CD14-positive monocyte (primary cell): ENCODE measurements around the gene NUDCD3. TPM values are rescaled to one million over a fixed set of nuclear protein-coding genes. Genes with fewer than 3 reads are reported as not detected.

ENCODE experiments used
- DNase-seq, 3 donors: peaks; one replicate each; pipeline ENCODE4 v3.0.0-alpha.2; 2011 to 2022
- H2AFZ ChIP-seq: 2 replicates; pipeline ENCODE4 v1.6.0; 2012; ENCODE audit warnings: mild to moderate bottlenecking, low read depth, low read length, inconsistent platforms; ENCODE audit not compliant: insufficient read depth, poor library complexity, severe bottlenecking
- H3K27ac ChIP-seq, 2 donors: 1 replicate in 1 of 2; 2 replicates in 1 of 2; pipeline ENCODE4 v1.5.1; 2012 to 2013; ENCODE audit warnings: low read length in 2 of 2, control low read depth in 1 of 2, inconsistent platforms in 1 of 2, low read depth in 1 of 2, mild to moderate bottlenecking in 1 of 2
- H3K27me3 ChIP-seq, 2 donors: one replicate each; pipeline versions ENCODE4 v1.6.0 to v1.6.1; 2011 to 2013; ENCODE audit warnings: low read length in 2 of 2; ENCODE audit not compliant: control insufficient read depth in 2 of 2, insufficient read depth in 2 of 2
- H3K36me3 ChIP-seq, 2 donors: replicated peaks in 1 of 2; 1 replicate in 1 of 2; 2 replicates in 1 of 2; pipeline versions ENCODE4 v1.5.1 to v1.6.1; 2012 to 2013; ENCODE audit warnings: low read length in 2 of 2, control low read depth in 1 of 2, inconsistent platforms in 1 of 2, mild to moderate bottlenecking in 1 of 2; ENCODE audit not compliant: insufficient read depth in 2 of 2, control insufficient read depth in 1 of 2
- H3K4me1 ChIP-seq, 2 donors: 1 replicate in 1 of 2; 2 replicates in 1 of 2; pipeline versions ENCODE4 v1.5.1 to v1.6.1; 2012 to 2013; ENCODE audit warnings: low read length in 2 of 2, control low read depth in 1 of 2, inconsistent platforms in 1 of 2, mild to moderate bottlenecking in 1 of 2, moderate library complexity in 1 of 2; ENCODE audit not compliant: insufficient read depth in 2 of 2, control insufficient read depth in 1 of 2
- H3K4me2 ChIP-seq: replicated peaks from 2 replicates; pipeline ENCODE3; 2012; ENCODE audit warnings: low read length, moderate library complexity, mild to moderate bottlenecking; ENCODE audit not compliant: poor library complexity, severe bottlenecking; ENCODE audit errors: extremely low read depth
- H3K4me3 ChIP-seq, 3 experiments: fragments of 200-600 bp in 1 of 3; sonication (generic) in 1 of 3; replicated peaks in 1 of 3; 1 replicate in 2 of 3; 2 replicates in 1 of 3; pipeline ENCODE4 v1.5.1; 2011 to 2013; ENCODE audit warnings: low read length in 3 of 3, mild to moderate bottlenecking in 3 of 3, control low read depth in 2 of 3, low read depth in 2 of 3, inconsistent platforms in 1 of 3, moderate library complexity in 1 of 3
- H3K79me2 ChIP-seq: 2 replicates; pipeline ENCODE4 v1.6.0; 2012; ENCODE audit warnings: mild to moderate bottlenecking, control low read depth, inconsistent platforms, low read length, moderate library complexity; ENCODE audit not compliant: insufficient read depth
- H3K9ac ChIP-seq: 2 replicates; pipeline ENCODE4 v1.6.0; 2017; ENCODE audit warnings: low read length, mild to moderate bottlenecking; ENCODE audit not compliant: insufficient read depth, poor library complexity, severe bottlenecking
- H3K9me3 ChIP-seq, 2 donors: replicated peaks in 1 of 2; 1 replicate in 1 of 2; 2 replicates in 1 of 2; pipeline versions ENCODE4 v1.5.1 to v1.6.1; 2012 to 2013; ENCODE audit warnings: low read length in 2 of 2, control low read depth in 1 of 2; ENCODE audit not compliant: control insufficient read depth in 1 of 2, insufficient read depth in 1 of 2
- H4K20me1 ChIP-seq: 2 replicates; pipeline ENCODE4 v1.6.0; 2012; ENCODE audit warnings: mild to moderate bottlenecking, low read length, control low read depth, moderate library complexity; ENCODE audit not compliant: insufficient read depth
- H3K27ac Mint-ChIP-seq, 7 donors: one replicate each; pipeline ENCODE4 v1.8.0; 2020; ENCODE audit warnings: mild to moderate bottlenecking in 7 of 7, mixed read lengths in 7 of 7, moderate library complexity in 6 of 7, inconsistent platforms in 2 of 7
- H3K27me3 Mint-ChIP-seq, 3 donors: one replicate each; pipeline ENCODE4 v1.8.0; 2021 to 2022; ENCODE audit warnings: low read depth in 3 of 3, mild to moderate bottlenecking in 3 of 3, mixed read lengths in 3 of 3, moderate library complexity in 3 of 3, inconsistent platforms in 1 of 3
- H3K36me3 Mint-ChIP-seq, 2 donors: one replicate each; pipeline ENCODE4 v1.8.0; 2020; ENCODE audit warnings: mixed read lengths in 2 of 2, inconsistent platforms in 1 of 2, mild to moderate bottlenecking in 1 of 2
- H3K4me1 Mint-ChIP-seq: one replicate; pipeline ENCODE4 v1.8.0; 2020; ENCODE audit warnings: mild to moderate bottlenecking, mixed read lengths
- H3K4me3 Mint-ChIP-seq, 2 donors: one replicate each; pipeline ENCODE4 v1.8.0; 2020; ENCODE audit warnings: mild to moderate bottlenecking in 2 of 2, mixed read lengths in 2 of 2, moderate library complexity in 1 of 2
- H3K9me3 Mint-ChIP-seq, 7 donors: one replicate each; pipeline ENCODE4 v1.8.0; 2020 to 2022; ENCODE audit warnings: mixed read lengths in 7 of 7, mild to moderate bottlenecking in 6 of 7, moderate library complexity in 6 of 7, inconsistent platforms in 2 of 7
- CTCF ChIP-seq: fragments of 200-600 bp; IDR thresholded peaks from one replicate; pipeline ENCODE4 v1.8.0; 2022; ENCODE audit warnings: antibody characterized with exemption, mild to moderate bottlenecking
- WGBS: methylation state at CpG from one replicate; pipeline ENCODE4 v1.1.5; 2013; ENCODE audit warnings: missing lambda C conversion rate; ENCODE audit not compliant: insufficient coverage; 5-methylcytosine and 5-hydroxymethylcytosine counted together
- intact Hi-C, 2 donors: fragments of 100-400 bp; cut with micrococcal nuclease; formaldehyde crosslinking; loops; one replicate each; pipeline versions ENCODE4 v1.15.0 to v1.15.1; 2023
- polyA plus RNA-seq, 3 donors: library from polyadenylated mRNA; depleted of rRNA in 1 of 3; unstranded in 2 of 3; stranded (reverse) in 1 of 3; fragments of 300-500 nt in 2 of 3; fragments of >200 nt in 1 of 3; fragmentation: Illumina TruSeq in 2 of 3; gene quantifications; 1 replicate in 2 of 3; 2 replicates in 1 of 3; pipeline ENCODE4 v1.2.3, GENCODE V29; 2012 to 2021

The NUDCD3 gene
- polyA plus RNA-seq, 3 donors: 13.6 to 26.5 (median 21.6) TPM

GRCh38 chr7:44434201-44434600 lies 56.3 kb downstream of the NUDCD3 start:
- Mint-ChIP-seq H3K36me3 (peaks cover 23 to 42% of the 10 kb centered on the region in 2 donors), H3K27me3 (no peaks in the 10 kb centered on the region), H3K4me3 (no peak overlapping the region), H3K4me1 (no peaks in the 10 kb centered on the region), H3K27ac (peak overlapping the region in 3 of 7 donors; percentile 8 to 81 (median 73)), H3K9me3 (no peaks in the 10 kb centered on the region)
- peaks cover 55% of the 10 kb centered on the region for H4K20me1 ChIP-seq
- H3K9ac ChIP-seq: no peak overlapping the region
- TF ChIP-seq CTCF: no peak
- H3K9me3 ChIP-seq: no peaks in the 10 kb centered on the region
- H3K4me2 ChIP-seq: no peak overlapping the region
- no peak for DNase-seq
- no peak overlapping the region for H2AFZ ChIP-seq
- H3K4me1 ChIP-seq: no peaks in the 10 kb centered on the region
- intact Hi-C loops: no loop called here
- peaks cover 6 to 54% of the 10 kb centered on the region in 2 donors for H3K36me3 ChIP-seq
- no peak overlapping the region for H3K4me3 ChIP-seq
- no peaks in the 10 kb centered on the region for H3K27me3 ChIP-seq
- WGBS: 95% methylated on average over 5 of the region's 7 CpGs
- peaks cover 39% of the 10 kb centered on the region for H3K79me2 ChIP-seq
- H3K27ac ChIP-seq: no peak overlapping the region

DNA sequence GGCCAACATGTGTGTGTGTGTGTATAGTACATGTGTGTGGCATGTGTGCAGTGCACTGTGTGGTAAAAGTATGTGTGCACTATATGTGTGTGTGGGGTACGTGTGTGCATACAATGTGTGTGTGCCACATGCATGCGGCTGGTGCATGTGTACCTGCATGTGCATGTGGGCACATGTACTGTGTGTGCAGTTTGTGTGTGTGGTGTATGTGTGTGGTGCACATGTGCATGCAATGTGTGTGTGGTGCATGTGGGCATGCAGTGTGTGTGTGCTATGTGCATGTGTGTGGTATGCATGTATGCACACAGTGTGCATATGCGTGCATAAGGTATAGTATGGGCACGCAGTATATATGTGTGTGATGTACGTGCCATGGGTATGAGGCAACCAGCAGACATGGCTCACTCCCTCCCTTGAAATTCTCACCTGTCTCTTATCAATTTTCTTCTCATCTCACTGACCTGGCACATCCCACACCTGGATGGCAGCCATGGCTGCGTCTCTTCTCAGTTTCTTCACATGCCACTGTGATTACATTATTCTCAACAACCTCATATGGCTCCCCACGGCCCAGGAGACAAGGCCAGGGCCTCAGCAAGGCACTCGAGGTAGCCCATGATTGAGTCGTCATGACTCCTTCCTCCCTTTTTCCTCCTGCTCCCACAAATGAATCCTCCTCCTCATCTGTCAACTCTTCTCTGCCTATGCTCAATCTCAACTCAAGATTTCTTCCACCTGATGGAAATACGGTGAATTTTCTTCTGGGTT lies 57.0 kb downstream of the NUDCD3 start:
- Histone ChIP-seq H3K27ac (no peak overlapping the region), H4K20me1 (peaks cover 56% of the 10 kb centered on the region), H3K9me3 (no peaks in the 10 kb centered on the region), H3K9ac (no peak overlapping the region), H3K36me3 (peaks cover 2 to 54% of the 10 kb centered on the region in 2 donors), H3K27me3 (no peaks in the 10 kb centered on the region), H2AFZ (no peak overlapping the region), H3K4me2 (no peak overlapping the region), H3K4me3 (no peak overlapping the region), H3K4me1 (no peaks in the 10 kb centered on the region), H3K79me2 (peaks cover 34% of the 10 kb centered on the region)
- DNase-seq: no peak
- intact Hi-C loops: no loop called here
- TF ChIP-seq CTCF: no peak
- H3K4me1 Mint-ChIP-seq: no peaks in the 10 kb centered on the region
- H3K36me3 Mint-ChIP-seq: peaks cover 20 to 39% of the 10 kb centered on the region in 2 donors
- peak overlapping the region in 3 of 7 donors; percentile 10 to 81 (median 51) for H3K27ac Mint-ChIP-seq
- WGBS: 97% methylated on average over 6 of the region's 10 CpGs
- H3K27me3 Mint-ChIP-seq: no peaks in the 10 kb centered on the region
- H3K9me3 Mint-ChIP-seq: no peaks in the 10 kb centered on the region
- no peak overlapping the region for H3K4me3 Mint-ChIP-seq
